Stimulated activated CD4-positive, alpha-beta T cell treated with anti-CD3 and anti-CD28 coated beads, Interleukin-1b, Interleukin-23, amount 100 ng/mL, for 24 hours (primary cell): ENCODE results near the gene TENM3.

Experiments
- DNase-seq, 4 experiments: peaks; one replicate each; pipeline ENCODE4 v3.0.0-alpha.2; 2020; ENCODE audit warnings: low read depth in 4 of 4, low spot score in 1 of 4

TENM3 gene

DNA sequence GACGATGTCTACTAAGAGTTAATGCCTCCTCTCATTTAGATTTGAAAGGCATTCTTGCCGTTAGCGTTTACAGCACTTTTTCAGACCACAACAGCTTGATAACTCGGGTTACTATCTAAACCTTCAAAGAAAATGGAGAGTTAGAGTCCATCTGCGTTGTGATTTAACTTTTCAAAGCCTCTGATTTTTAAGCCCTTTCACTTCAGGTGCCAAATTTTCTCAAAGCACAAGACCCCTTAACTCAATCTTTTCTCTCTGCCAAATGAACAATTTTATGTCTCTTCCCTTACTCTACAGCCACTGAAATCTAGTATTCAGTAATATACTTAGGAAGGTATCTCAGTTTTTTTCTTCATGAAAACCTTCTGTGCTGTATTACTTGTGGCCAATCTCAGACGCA lies 310.5 kb downstream of the TENM3 start:
- no peak for DNase-seq

DNA sequence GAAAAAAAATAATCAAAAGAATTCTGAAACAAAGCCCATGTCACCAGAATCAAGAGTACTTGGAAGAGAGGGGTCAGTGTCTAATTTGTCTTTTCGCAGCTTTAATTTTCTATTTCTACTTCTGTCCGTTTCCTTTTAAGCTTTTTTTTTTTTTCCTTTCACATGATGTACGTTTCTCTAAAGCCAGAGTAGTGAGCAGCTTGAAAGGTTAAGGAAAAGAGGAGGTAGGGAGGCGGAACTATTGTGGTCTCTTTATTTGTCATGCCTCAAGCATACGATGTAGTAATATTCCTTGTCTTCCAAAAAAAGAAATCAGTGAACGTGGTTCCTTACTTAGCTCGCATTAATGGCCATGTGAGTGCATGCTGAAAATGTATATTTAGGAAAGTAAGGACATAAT lies 311.5 kb downstream of the TENM3 start:
- no peak for DNase-seq

- DNase-seq, result no peak
These were observed 312.8 kb downstream of the TENM3 start for GRCh38 chr4:182555997-182556418.

- DNase-seq, result no peak
These were observed 313.4 kb downstream of the TENM3 start for GRCh38 chr4:182556580-182556979.

- DNase-seq, result no peak
These were observed 317.2 kb downstream of the TENM3 start for GRCh38 chr4:182560358-182560757.

- DNase-seq, result no peak
These were observed 319.1 kb downstream of the TENM3 start for GRCh38 chr4:182562350-182562749.

GRCh38 chr4:182564724-182565369 lies 321.6 kb downstream of the TENM3 start:
- no peak for DNase-seq

- DNase-seq, result no peak
These were observed 323.9 kb downstream of the TENM3 start for GRCh38 chr4:182567119-182567518.

- no peak for DNase-seq
These were observed 326.4 kb downstream of the TENM3 start for GRCh38 chr4:182569561-182569960.

- DNase-seq, result no peak
These were observed 331.5 kb downstream of the TENM3 start for GRCh38 chr4:182574706-182575105.

DNA sequence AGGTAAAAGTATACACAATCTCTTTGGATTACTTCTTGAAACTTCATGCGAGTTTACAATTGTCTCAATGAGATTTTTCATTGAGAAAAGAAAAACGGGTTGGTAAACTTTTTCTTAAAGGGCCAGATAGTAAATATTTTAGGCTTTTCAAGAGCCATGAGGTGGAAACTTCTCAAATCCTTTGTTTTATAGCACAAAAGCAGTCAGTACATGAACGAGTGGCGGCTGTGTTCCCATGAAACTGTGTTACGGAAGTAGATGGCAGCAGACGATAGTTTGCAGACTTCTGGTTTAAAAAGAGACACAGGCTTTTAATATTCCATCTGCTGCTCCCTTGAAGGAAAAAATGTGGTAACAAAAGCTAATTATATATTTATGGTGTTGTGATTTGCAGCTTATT lies 332.0 kb downstream of the TENM3 start:
- no peak for DNase-seq

DNA sequence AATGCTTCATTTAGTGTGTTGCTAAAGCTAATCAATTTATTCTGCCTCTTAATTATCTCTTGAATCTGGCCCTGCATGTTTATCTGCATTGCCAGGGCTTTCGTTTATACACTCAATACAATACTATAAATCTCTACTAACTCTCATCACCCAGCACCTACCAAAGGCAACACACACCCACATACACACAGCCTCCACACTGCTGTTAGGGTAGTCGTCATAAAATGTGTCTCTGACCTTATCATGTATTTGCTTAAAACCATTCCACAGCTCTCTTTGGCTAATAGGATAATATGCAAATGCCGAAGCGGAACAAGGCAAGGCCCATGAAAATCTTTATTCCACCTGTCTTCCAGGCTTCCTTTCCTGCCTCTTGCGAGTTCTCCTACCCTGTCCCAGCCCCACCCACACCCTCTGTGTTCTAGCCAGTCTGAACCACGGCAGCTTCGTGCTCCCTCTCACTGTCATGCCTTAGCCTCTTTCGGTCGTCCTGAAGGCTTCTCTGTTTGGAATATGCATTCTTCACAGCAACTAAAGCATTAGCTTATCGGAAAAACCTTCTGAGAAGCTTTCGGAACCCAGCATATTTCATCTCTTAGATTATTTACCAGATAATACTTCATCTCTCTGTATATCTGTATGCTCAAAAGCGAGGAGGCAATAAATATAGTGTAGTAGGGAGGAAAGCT lies 333.5 kb downstream of the TENM3 start:
- no peak for DNase-seq

GRCh38 chr4:182577411-182577810 lies 334.2 kb downstream of the TENM3 start:
- no peak for DNase-seq

DNA sequence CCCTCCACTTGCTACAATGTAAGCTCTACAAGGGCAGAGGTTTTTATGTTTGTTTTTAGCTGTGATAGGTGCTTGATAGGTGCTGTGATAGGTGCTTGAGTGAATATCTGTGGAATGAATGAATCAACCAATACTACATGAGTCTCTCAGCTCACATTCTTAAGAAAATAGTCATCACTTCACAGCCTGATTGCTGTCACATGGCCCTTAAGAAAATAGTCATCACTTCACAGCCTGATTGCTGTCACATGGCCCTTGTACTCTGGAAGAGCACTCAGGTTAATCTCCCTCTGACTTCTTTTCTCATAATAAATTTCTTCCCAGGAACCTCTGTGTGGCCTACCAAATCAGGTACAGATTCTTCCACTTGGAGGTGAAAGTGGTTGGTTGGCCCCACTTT lies 335.2 kb downstream of the TENM3 start:
- DNase-seq, result no peak

DNA sequence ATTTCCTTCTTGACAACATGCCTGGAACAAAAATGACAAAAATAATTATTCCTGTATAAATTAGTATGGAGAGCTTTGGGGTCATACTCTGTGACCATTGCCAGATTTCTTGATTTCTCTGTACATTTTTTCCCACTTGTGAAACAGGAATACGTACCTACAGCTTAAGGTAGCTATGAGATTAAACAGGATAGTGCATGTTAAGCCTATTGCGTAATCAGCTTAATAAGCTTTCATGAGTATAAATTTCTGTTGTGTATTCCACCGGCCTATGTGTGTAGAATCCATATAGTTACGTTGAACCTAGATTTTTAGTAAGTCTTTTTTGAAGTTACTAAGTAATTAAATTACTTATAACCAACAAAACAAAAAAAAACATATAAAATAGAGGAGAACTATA lies 339.0 kb downstream of the TENM3 start:
- DNase-seq, result no peak

DNA sequence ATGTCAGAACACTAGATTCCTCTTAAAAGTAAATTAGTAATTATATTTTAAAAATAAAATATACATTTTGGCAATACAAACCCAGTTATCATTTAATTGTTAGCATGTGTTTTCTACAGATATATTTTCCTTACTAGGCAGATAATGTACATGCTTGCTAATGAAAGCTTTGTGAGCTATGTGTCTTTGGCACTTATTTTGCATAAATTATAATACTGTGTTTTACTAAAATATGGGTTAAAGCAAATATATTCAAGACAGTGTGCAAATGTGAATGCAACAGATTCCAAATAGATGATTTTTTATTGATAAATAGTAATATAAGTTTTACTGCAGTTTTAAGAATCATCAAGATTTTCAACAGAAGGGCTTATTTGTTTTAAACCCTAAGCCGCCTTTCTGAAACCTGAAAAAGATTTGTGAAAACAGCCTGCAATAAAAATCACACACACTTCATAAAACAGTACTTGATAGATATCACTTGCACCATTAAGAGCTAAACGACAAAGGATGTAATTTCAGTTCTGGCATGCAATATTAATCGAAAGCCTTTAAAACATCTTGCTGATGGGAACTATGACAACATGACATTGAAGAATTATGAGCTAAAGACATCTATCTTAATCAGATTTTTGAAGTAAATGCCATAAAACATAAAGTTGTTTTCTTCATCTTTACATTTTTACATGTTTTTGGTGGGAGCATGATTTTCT lies 340.7 kb downstream of the TENM3 start:
- DNase-seq, result no peak

DNA sequence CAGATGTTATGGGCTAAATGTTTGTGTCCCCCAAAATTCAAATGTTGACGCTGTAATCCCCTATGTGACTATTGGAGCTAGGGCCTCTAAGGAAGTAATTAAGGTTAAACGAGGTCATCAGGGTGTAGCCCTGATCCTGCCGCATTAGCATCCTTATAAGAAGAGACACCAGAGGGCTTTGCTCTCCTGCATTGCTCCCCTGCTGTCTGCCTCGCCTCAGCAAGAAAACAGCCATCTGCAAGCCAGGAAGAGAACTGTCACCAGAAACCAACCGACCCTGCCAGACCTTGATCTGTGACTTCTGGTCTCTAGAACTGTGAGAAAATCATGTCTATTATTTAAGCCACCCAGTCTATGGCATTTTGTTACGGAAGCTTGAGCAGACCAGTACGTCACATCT lies 342.1 kb downstream of the TENM3 start:
- no peak for DNase-seq

GRCh38 chr4:182589100-182589499 lies 345.9 kb downstream of the TENM3 start:
- no peak for DNase-seq

DNA sequence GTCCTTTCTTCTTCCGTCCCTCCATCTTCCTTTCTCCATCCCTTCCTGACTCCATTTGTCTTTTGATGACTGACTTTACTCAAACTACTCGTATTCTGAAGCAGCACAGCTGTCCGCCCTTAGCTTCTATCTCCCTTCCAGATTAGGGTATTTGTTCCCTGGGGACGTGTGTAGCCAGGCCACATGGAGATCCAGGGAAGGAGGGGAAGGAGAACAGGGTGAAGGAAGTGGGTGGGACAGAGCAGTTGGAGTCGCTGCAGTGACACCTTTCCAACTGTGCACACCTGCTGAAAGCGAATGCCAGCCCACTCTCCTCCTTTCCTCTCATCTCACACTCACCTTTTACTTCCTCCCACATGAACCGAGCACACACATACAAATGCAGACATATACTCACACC lies 350.2 kb downstream of the TENM3 start:
- no peak for DNase-seq

DNA sequence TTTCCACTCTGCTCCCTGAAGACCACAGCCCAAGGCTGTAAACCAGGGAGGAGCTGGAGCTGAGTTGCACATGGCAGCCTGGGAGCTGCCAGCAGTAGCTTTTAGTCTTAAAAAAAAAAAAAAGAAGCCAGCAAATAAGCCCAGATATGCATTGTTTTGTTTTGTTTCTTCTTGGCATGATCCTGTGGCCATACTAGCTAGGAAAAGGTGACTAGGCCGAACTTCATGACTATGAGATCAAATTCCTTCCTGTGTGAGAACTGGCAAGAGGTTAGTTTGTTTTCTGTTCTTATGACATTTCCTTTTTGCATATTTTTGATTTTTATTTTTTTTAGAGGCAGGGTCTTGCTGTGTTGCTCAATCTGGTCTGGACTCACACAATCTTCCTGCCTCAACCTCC lies 350.7 kb downstream of the TENM3 start:
- DNase-seq, result no peak

GRCh38 chr4:182600093-182600492 lies 356.9 kb downstream of the TENM3 start:
- DNase-seq, result no peak

DNA sequence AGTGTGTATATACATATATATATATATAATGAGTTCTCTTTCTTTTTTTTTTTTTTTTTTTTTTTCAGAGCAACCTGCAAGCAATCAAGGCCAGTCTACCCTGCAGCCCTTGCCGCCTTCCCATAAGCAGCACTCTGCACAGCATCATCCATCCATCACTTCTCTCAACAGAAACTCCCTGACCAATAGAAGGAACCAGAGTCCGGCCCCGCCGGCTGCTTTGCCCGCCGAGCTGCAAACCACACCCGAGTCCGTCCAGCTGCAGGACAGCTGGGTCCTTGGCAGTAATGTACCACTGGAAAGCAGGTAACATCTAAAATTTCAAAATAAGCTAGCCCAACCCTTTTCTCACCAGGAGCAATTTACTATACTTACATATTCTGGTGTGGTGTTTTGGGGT lies 357.7 kb downstream of the TENM3 start:
- DNase-seq, result no peak
